ENCODE data around the gene SPATA45. TPM values are rescaled to one million over a fixed set of nuclear protein-coding genes. Genes with fewer than 3 reads are reported as not detected.

Gene SPATA45
- total RNA-seq, 2 donors from 2014 or later: not detected

Other genes with a start within 250 kb of the SPATA45 start
- gene ATF3, start 238.9 kb downstream of the SPATA45 start, total RNA-seq: 10 to 100 TPM; 26.7 to 35.6 TPM
- 100 to 1,000 TPM in 1 of 2 donors, 10 to 100 TPM in 1; 97.3 to 129 TPM for gene BATF3, start 147.8 kb downstream of the SPATA45 start, total RNA-seq
- gene NSL1, start 55.9 kb downstream of the SPATA45 start, total RNA-seq: 10 to 100 TPM; 26.2 to 40.0 TPM
- 10 to 100 TPM in 1 of 2 donors, 1 to 10 TPM in 1; 9.8 to 15.5 TPM for gene TATDN3, start 55.8 kb downstream of the SPATA45 start, total RNA-seq
- 10 to 100 TPM in 1 of 2 donors, 1 to 10 TPM in 1; 9.7 to 22.9 TPM for gene FLVCR1, start 10.6 kb upstream of the SPATA45 start, total RNA-seq
- gene VASH2, start 102.9 kb upstream of the SPATA45 start, total RNA-seq: under 1 TPM in 1 of 2 donors, not detected in 1; 0.52 TPM
- gene ANGEL2, start 168.2 kb upstream of the SPATA45 start, total RNA-seq: 10 to 100 TPM; 36.9 to 41.3 TPM
- gene RPS6KC1, start 203.6 kb upstream of the SPATA45 start, total RNA-seq: 1 to 10 TPM; 6.9 to 9.5 TPM

Data from activated T-helper 17 cell treated with anti-CD3 and anti-CD28 coated beads, Interleukin-2, amount 50 U/mL, for 72 hours (primary cell).